Liver (tissue), 9 donors: ENCODE data around the gene PITPNM3. TPM values are rescaled to one million over a fixed set of nuclear protein-coding genes. Genes with fewer than 3 reads are reported as not detected.

Source experiments
- DNase-seq: peaks from one replicate; pipeline ENCODE4 v3.0.0-alpha.2; 2017; ENCODE audit warnings: low spot score
- H3K27ac ChIP-seq, 2 donors: one replicate each; pipeline ENCODE4 v1.7.0; 2013; ENCODE audit warnings: inconsistent platforms in 2 of 2, low read length in 2 of 2, control low read depth in 1 of 2, low read depth in 1 of 2, mild to moderate bottlenecking in 1 of 2
- H3K27me3 ChIP-seq, 4 donors: one replicate each; pipeline versions ENCODE4 v1.6.1 to v1.7.0; 2013; ENCODE audit warnings: low read length in 3 of 4, inconsistent platforms in 1 of 4, mild to moderate bottlenecking in 1 of 4, moderate library complexity in 1 of 4; ENCODE audit not compliant: control insufficient read depth in 4 of 4, insufficient read depth in 4 of 4
- H3K36me3 ChIP-seq, 4 donors: one replicate each; pipeline versions ENCODE4 v1.6.1 to v1.7.0; 2013; ENCODE audit warnings: low read length in 3 of 4, mild to moderate bottlenecking in 3 of 4, low read depth in 1 of 4, moderate library complexity in 1 of 4; ENCODE audit not compliant: control insufficient read depth in 4 of 4, insufficient read depth in 3 of 4
- H3K4me1 ChIP-seq, 4 donors: one replicate each; pipeline versions ENCODE4 v1.6.1 to v1.7.0; 2013; ENCODE audit warnings: low read length in 3 of 4, mild to moderate bottlenecking in 3 of 4, moderate library complexity in 1 of 4; ENCODE audit not compliant: control insufficient read depth in 4 of 4, insufficient read depth in 4 of 4
- H3K4me3 ChIP-seq, 3 donors: one replicate each; pipeline versions ENCODE4 v1.6.1 to v1.7.0; 2013; ENCODE audit warnings: low read length in 3 of 3, control low read depth in 1 of 3, low read depth in 1 of 3, mild to moderate bottlenecking in 1 of 3
- H3K9ac ChIP-seq, 2 donors: one replicate each; pipeline ENCODE4 v1.7.0; 2013; ENCODE audit warnings: low read length in 2 of 2, mild to moderate bottlenecking in 2 of 2, moderate library complexity in 2 of 2, control low read depth in 1 of 2, low read depth in 1 of 2
- H3K9me3 ChIP-seq, 4 donors: one replicate each; pipeline versions ENCODE4 v1.6.1 to v1.7.0; 2013; ENCODE audit warnings: low read length in 3 of 4; ENCODE audit not compliant: control insufficient read depth in 4 of 4
- EGR1 ChIP-seq, 2 donors: IDR thresholded peaks; 2 replicates each; pipeline ENCODE4 v1.6.1; 2016 to 2018; ENCODE audit warnings: antibody characterized with exemption in 2 of 2, low read depth in 2 of 2
- FOXA1 ChIP-seq: IDR thresholded peaks from 2 replicates; pipeline ENCODE4 v1.6.1; 2016; ENCODE audit warnings: antibody characterized with exemption
- FOXA2 ChIP-seq: IDR thresholded peaks from 2 replicates; pipeline ENCODE4 v1.6.1; 2016; ENCODE audit warnings: antibody characterized with exemption
- GABPA ChIP-seq, 2 donors: IDR thresholded peaks in 1 of 2; conservative IDR thresholded peaks in 1 of 2; 2 replicates each; pipeline ENCODE4 v1.6.1; 2016; ENCODE audit warnings: antibody characterized with exemption in 2 of 2, mild to moderate bottlenecking in 1 of 2, moderate library complexity in 1 of 2
- HNF4A ChIP-seq, 2 donors: conservative IDR thresholded peaks; 2 replicates each; pipeline ENCODE4 v1.6.1; 2016; ENCODE audit warnings: antibody characterized with exemption in 2 of 2, mild to moderate bottlenecking in 2 of 2
- HNF4G ChIP-seq: IDR thresholded peaks from 2 replicates; pipeline ENCODE4 v1.6.1; 2016; ENCODE audit warnings: antibody characterized with exemption
- JUND ChIP-seq, 2 donors: IDR thresholded peaks; 2 replicates each; pipeline ENCODE4 v1.6.1; 2016; ENCODE audit warnings: antibody characterized with exemption in 2 of 2
- MAX ChIP-seq: IDR thresholded peaks from 2 replicates; pipeline ENCODE4 v1.6.1; 2016; ENCODE audit warnings: antibody characterized with exemption
- NR2F2 ChIP-seq: IDR thresholded peaks from 2 replicates; pipeline ENCODE4 v1.6.1; 2016; ENCODE audit warnings: antibody characterized with exemption
- RAD21 ChIP-seq, 2 donors: IDR thresholded peaks; 2 replicates each; pipeline ENCODE4 v1.6.1; 2016; ENCODE audit warnings: antibody characterized with exemption in 2 of 2, mild to moderate bottlenecking in 2 of 2
- REST ChIP-seq: IDR thresholded peaks from 2 replicates; pipeline ENCODE4 v1.6.1; 2016; ENCODE audit warnings: antibody characterized with exemption, mild to moderate bottlenecking
- RXRA ChIP-seq, 2 donors: IDR thresholded peaks; 2 replicates each; pipeline ENCODE4 v1.6.1; 2017 to 2018; ENCODE audit warnings: antibody characterized with exemption in 2 of 2, mild to moderate bottlenecking in 1 of 2
- SP1 ChIP-seq: IDR thresholded peaks from 2 replicates; pipeline ENCODE4 v1.6.1; 2018; ENCODE audit warnings: antibody characterized with exemption, mild to moderate bottlenecking
- TAF1 ChIP-seq: conservative IDR thresholded peaks from 2 replicates; pipeline ENCODE4 v1.6.1; 2016; ENCODE audit warnings: antibody characterized with exemption, mild to moderate bottlenecking
- YY1 ChIP-seq: IDR thresholded peaks from 2 replicates; pipeline ENCODE4 v1.6.1; 2016; ENCODE audit warnings: antibody characterized with exemption, mild to moderate bottlenecking
- ZBTB33 ChIP-seq: IDR thresholded peaks from 2 replicates; pipeline ENCODE4 v1.6.1; 2016; ENCODE audit warnings: antibody characterized with exemption
- WGBS: extraction: QIAGEN DNeasy Blood & Tissue Kit; methylation state at CpG from one replicate; pipeline ENCODE4 v1.1.7; 2013; 5-methylcytosine and 5-hydroxymethylcytosine counted together
- polyA plus RNA-seq, 2 donors: library from polyadenylated mRNA; stranded (reverse) in 1 of 2; unstranded in 1 of 2; fragments of 200-250 nt in 1 of 2; fragments of >200 nt in 1 of 2; fragmentation: Nextera tagmentation in 1 of 2; extraction: Ambion mirVana in 1 of 2; gene quantifications; one replicate each; pipeline versions ENCODE4 v1.2.1 to v1.2.3, GENCODE V29; 2013 to 2015
- total RNA-seq, 2 donors: library from RNA; depleted of rRNA; stranded (reverse); fragments of >200 nt; gene quantifications; one replicate each; pipeline ENCODE4 v1.2.3, GENCODE V29; 2014
- TF ChIP-seq, protein P1 (sequence below): fragments of 150-350 bp; IDR thresholded peaks from 2 replicates; pipeline ENCODE4 v1.5.1; 2017; ENCODE audit warnings: improper control_type of control experiment, low read depth, low read length; ENCODE audit not compliant: missing input control
- TF ChIP-seq, protein P2 (sequence below): IDR thresholded peaks from 2 replicates; pipeline ENCODE4 v1.6.1; 2016; ENCODE audit warnings: antibody characterized with exemption
- donor health status: healthy.
- donor health status: healthy.
- donor health status: healthy.
- donor health status: healthy.
- donor health status: healthy.

Gene PITPNM3
- total and polyA plus RNA-seq, 4 donors: 1.5 to 5.0 (median 1.8) TPM

- H3K9ac ChIP-seq: no peak overlapping the region
- no peak for TF ChIP-seq FOXA1
- TF ChIP-seq MAX: no peak
- no peak for DNase-seq
- no peaks in the 10 kb centered on the region for H3K36me3 ChIP-seq
- peaks cover 0 to 5% (median 1%) of the 10 kb centered on the region in 4 donors for H3K4me1 ChIP-seq
- no peak overlapping the region for H3K4me3 ChIP-seq
- H3K9me3 ChIP-seq: no peaks in the 10 kb centered on the region
- 39% methylated on average over 12 of the region's 12 CpGs for WGBS
- no peak overlapping the region for H3K27ac ChIP-seq
- H3K27me3 ChIP-seq: peaks cover 0 to 2% (median 0%) of the 10 kb centered on the region in 4 donors
Measured at GRCh38 chr17:6450926-6451832, 105.2 kb downstream of the PITPNM3 start.

DNA sequence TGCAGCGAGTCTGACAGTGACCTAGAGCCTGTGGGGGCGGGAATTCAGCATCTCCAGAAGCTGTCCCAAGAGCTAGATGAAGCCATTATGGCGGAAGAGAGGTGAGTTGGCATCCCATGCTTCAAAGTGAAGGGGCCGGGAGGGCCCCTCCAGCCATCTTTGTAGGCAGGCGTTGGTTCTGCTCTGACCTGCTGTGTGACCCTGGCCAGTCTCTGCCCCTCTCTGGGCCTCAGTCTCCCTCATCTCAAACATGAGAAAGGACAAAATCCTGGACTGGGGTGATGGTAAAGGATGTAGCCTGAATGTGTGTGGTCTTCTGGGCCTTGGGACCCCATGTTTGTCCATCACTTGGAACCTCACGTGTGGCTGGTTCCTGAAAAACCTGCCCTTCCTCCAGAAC, 107.0 kb downstream of the PITPNM3 start:
- TF ChIP-seq HNF4G (no peak), FOXA2 (no peak), RAD21 (IDR thresholded peaks at IDR 0.05) (no peak), FOXA1 (no peak), TAF1 (no peak), RXRA (IDR thresholded peaks at IDR 0.05) (no peak), JUND (IDR thresholded peaks at IDR 0.05) (no peak), REST (no peak), SP1 (no peak), GABPA (IDR thresholded peaks at IDR 0.05 in 1 of 2, conservative IDR thresholded peaks at IDR 0.05 in 1 of 2) (no peak), YY1 (no peak), NR2F2 (no peak), HNF4A (conservative IDR thresholded peaks at IDR 0.05) (no peak), ZBTB33 (no peak), EGR1 (IDR thresholded peaks at IDR 0.05; ENCODE audit: low read depth in 2 of 2) (no peak)
- TF ChIP-seq, protein P1, sequence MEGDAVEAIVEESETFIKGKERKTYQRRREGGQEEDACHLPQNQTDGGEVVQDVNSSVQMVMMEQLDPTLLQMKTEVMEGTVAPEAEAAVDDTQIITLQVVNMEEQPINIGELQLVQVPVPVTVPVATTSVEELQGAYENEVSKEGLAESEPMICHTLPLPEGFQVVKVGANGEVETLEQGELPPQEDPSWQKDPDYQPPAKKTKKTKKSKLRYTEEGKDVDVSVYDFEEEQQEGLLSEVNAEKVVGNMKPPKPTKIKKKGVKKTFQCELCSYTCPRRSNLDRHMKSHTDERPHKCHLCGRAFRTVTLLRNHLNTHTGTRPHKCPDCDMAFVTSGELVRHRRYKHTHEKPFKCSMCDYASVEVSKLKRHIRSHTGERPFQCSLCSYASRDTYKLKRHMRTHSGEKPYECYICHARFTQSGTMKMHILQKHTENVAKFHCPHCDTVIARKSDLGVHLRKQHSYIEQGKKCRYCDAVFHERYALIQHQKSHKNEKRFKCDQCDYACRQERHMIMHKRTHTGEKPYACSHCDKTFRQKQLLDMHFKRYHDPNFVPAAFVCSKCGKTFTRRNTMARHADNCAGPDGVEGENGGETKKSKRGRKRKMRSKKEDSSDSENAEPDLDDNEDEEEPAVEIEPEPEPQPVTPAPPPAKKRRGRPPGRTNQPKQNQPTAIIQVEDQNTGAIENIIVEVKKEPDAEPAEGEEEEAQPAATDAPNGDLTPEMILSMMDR: no peak
- TF ChIP-seq, protein P2, sequence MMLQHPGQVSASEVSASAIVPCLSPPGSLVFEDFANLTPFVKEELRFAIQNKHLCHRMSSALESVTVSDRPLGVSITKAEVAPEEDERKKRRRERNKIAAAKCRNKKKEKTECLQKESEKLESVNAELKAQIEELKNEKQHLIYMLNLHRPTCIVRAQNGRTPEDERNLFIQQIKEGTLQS: no peak
- H3K27ac ChIP-seq: no peak overlapping the region
- 97% methylated on average over 6 of the region's 6 CpGs for WGBS
- H3K9me3 ChIP-seq: no peaks in the 10 kb centered on the region
- no peak for DNase-seq
- H3K9ac ChIP-seq: no peak overlapping the region
- no peak overlapping the region for H3K4me3 ChIP-seq
- no peaks in the 10 kb centered on the region for H3K36me3 ChIP-seq
- peaks cover 0 to 3% (median under 1%) of the 10 kb centered on the region in 4 donors for H3K4me1 ChIP-seq
- no peaks in the 10 kb centered on the region for H3K27me3 ChIP-seq
